Cardiac septum (tissue), 1 donor: ENCODE data around the gene PARD3. TPM values are rescaled to one million over a fixed set of nuclear protein-coding genes. Genes with fewer than 3 reads are reported as not detected.

Source experiments
- DNase-seq: peaks from one replicate; pipeline ENCODE4 v3.0.0-alpha.2; 2020; ENCODE audit warnings: low spot score
- intact Hi-C: fragments of 100-400 bp; cut with DNase I; formaldehyde crosslinking; loops from one replicate; pipeline ENCODE4 v1.14.0; 2022
- total RNA-seq: library from RNA; stranded (reverse); fragmentation: NEBNext Ultra II Directional; extraction: Animal tissue kit (Norgen Biotek cat#: 25700); gene quantifications from one replicate; pipeline ENCODE4 v1.2.1, GENCODE V29; 2021
- donor health status: DM: no; HTN: no; CAD: no.

Gene PARD3
- total RNA-seq, 1 donor from 2014 or later = 36.7 TPM

- DNase-seq = no peak
- intact Hi-C loops = no loop called here
Observed at GRCh38 chr10:34223658-34224057, 591.4 kb downstream of the PARD3 start.

GRCh38 chr10:34222359-34222758, 592.7 kb downstream of the PARD3 start:
- intact Hi-C loops = no loop called here

GRCh38 chr10:34219753-34220548, 595.1 kb downstream of the PARD3 start:
- intact Hi-C loops = no loop called here
- DNase-seq = no peak

More at GRCh38 chr10:34222359-34222758, 592.7 kb downstream of the PARD3 start:
- DNase-seq = no peak

GRCh38 chr10:34217524-34217923, 597.6 kb downstream of the PARD3 start:
- no peak for DNase-seq
- intact Hi-C loops = no loop called here

- no peak for DNase-seq
- intact Hi-C loops = no loop called here
Observed at GRCh38 chr10:34216348-34216945, 598.6 kb downstream of the PARD3 start.

GRCh38 chr10:34213805-34214197, 601.3 kb downstream of the PARD3 start:
- intact Hi-C loops = no loop called here
- no peak for DNase-seq

- intact Hi-C loops = no loop called here
- DNase-seq = no peak
Observed at GRCh38 chr10:34213193-34213804, 601.8 kb downstream of the PARD3 start.

GRCh38 chr10:34207343-34207742, 607.8 kb downstream of the PARD3 start:
- intact Hi-C loops = no loop called here
- DNase-seq = no peak

GRCh38 chr10:34206935-34207268, 608.2 kb downstream of the PARD3 start:
- DNase-seq = no peak
- intact Hi-C loops = no loop called here

GRCh38 chr10:34206078-34206934, 608.8 kb downstream of the PARD3 start:
- intact Hi-C loops = no loop called here
- DNase-seq = no peak

- intact Hi-C loops = no loop called here
- no peak for DNase-seq
Observed at GRCh38 chr10:34205452-34205851, 609.6 kb downstream of the PARD3 start.

- intact Hi-C loops = no loop called here
- no peak for DNase-seq
Observed at GRCh38 chr10:34203966-34204630, 611.0 kb downstream of the PARD3 start.

- intact Hi-C loops = no loop called here
Observed at GRCh38 chr10:34200355-34200901, 614.7 kb downstream of the PARD3 start.

GRCh38 chr10:34198953-34199352, 616.1 kb downstream of the PARD3 start:
- no peak for DNase-seq
- intact Hi-C loops = no loop called here

More at GRCh38 chr10:34200355-34200901, 614.7 kb downstream of the PARD3 start:
- no peak for DNase-seq

GRCh38 chr10:34196058-34196433, 619.0 kb downstream of the PARD3 start:
- no peak for DNase-seq
- intact Hi-C loops = no loop called here

GRCh38 chr10:34195364-34196057, 619.6 kb downstream of the PARD3 start:
- intact Hi-C loops = no loop called here
- no peak for DNase-seq

- no peak for DNase-seq
- intact Hi-C loops = no loop called here
Observed at GRCh38 chr10:34193931-34194626, 621.0 kb downstream of the PARD3 start.

- DNase-seq = no peak
- intact Hi-C loops = no loop called here
Observed at GRCh38 chr10:34192646-34193045, 622.5 kb downstream of the PARD3 start.
